GM10847 (cell line): ENCODE data around the gene ECHDC1.

Experiments
- POLR2A ChIP-seq: IDR thresholded peaks from 2 replicates; pipeline ENCODE4 v1.6.1; 2011; ENCODE audit not compliant: insufficient read length; ENCODE audit errors: extremely low read depth

The ECHDC1 gene

DNA sequence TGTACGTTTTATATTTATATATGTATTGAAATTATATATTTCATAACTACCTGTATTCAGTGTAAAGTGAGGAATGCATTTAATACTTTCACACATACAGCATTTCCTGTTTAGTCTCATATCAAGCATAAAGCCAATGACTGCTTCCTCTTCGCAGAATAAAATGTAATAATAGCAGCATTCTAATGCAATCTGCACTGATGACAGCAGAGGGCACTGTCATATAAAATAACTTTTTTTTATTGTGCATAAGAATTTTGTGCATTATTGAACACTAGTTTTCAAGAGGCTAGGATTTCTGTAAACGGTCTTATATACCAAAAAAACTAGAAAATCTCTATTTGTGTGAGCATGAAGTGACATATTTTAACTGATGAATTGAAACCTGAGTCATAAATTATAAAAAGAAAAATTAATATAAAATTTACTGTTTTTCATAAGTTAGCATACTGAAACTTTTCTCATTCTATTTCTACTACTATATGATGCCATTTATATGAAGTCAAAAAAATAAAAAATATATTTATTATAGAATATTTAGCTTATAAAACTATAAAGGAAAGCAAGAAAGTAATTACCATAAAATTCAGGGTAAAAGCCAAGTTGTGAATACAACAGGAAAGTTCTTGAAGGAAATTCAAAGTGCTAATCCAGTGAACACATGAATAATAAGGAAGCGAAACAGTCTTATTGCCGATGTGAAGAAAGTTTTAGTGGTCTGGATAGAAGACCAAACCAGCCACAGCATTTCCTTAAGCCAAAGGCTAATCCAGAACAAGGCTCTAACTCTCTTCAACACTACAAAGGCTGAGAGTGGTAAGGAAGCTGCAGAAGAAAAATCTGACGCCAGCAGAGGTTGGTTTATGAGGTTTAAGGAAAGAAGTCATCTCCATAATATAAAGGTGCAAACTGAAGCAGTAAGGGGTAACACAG, 40.4 kb downstream of the ECHDC1 start:
- no peak for TF ChIP-seq POLR2A

DNA sequence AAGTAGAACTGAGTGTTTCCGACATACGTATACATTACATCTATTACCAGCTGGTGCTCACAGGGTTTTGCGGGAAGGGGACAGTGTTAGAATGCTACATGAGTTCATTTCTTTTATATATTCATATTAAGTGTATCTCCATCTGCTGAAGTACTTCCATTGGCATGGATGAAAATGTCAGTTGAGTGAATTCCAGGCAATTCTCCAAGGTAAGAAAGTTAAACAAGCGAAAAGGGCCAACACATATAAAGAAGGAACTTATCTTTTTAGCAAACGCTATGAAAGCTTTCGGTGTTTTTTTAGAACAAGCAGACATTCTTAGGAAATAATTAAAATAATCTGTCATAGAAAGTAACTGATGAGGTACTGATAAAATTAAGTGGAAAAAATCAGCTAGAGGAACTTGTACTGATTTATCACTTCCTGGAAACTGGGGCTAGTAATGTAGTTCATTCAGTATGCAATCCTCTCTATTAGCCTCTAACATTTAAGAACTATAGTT, 42.2 kb downstream of the ECHDC1 start:
- no peak for TF ChIP-seq POLR2A

DNA sequence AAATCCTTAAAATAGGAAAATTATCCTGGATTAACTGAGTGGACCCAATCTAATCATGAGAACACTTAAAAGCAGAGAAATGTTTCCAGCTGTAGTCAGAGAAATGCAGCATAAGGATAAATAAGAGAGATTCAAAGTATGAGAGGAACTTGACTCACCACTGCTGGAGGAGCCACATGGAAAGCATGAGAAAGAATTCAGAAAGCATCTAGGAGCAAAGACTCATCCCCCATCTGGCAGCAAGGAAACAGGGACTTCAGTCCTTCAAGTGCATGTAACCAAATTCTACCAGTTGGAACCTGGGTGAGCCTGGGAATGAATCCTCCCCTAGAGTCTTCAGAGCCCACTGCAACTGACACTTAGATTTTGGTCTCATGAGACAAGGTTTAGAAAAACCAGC, 43.0 kb downstream of the ECHDC1 start:
- TF ChIP-seq POLR2A, result no peak

DNA sequence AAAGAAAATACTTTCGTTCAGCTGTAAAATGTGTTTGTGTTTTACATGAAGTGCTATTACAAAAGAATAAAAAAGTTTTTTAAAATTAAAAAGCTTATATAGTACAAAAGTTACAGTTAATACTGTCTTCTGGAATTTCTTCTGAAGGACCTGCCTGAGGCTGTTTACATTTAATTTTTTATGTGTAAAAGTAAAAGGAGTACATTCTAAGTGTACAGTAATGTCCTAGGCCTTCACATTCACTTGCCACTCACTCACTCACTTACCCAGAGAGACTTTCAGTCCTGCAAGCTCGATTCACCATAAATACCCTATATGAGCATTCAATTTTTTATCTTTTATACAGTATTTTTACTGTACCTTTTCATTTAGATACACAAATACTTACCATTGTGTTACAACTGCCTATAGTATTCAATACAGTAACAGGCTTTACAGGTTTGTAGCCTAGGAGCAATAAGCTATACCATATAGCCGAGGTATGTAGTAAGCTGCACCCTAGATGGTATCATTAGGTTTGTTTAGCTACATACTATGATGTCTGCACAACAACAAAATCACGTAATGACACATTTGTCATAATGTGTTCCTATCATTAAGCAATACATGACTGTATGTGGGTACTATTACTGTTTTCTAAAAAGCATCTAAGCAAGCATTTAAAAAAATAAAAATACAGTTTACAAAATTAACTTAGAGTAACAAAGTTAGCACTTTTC, 43.7 kb downstream of the ECHDC1 start:
- TF ChIP-seq POLR2A, result no peak

DNA sequence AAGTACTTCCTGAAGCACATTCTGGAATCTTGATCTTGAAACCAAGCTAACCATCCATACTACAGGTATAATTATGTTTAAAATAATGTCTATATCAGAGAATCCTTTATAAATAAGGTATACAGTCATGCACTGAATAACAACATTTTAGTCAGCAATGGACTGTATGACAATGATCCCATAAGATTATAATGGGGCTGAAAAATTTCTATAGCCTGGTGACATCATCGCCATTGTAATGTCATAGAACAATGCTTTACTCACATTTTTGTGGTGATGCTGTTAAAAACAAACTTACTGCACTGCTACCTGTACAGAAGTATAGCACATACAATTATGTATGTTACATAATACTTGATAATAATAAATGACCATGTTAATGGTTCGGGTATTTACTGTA, 44.9 kb downstream of the ECHDC1 start:
- TF ChIP-seq POLR2A, result no peak

DNA sequence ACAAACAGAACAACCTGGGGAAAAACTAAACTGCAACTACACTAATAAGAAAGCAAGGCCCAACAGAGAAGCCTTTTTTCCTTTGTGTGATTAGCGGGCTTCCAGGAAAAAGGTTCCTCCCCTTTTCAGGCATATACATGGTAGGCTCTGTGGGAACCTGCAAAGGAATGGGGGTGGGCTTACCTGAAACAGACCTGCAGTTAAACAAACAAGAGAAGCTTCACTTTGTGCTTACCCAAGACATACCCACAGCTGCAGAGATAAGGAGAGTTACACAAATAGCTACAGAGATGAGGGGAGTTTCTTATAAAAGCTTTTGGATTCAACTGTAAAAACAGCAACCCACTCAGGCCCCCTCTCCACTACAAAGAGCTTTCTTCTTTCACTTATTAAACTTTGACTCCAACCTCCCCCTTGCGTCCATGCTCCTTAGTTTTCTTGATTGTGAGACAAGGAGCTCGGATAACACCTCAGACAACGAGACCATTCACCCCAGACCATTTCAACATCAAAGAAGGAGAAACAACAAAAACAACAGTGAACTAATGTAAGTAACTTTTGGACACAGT, 45.8 kb downstream of the ECHDC1 start:
- no peak for TF ChIP-seq POLR2A

DNA sequence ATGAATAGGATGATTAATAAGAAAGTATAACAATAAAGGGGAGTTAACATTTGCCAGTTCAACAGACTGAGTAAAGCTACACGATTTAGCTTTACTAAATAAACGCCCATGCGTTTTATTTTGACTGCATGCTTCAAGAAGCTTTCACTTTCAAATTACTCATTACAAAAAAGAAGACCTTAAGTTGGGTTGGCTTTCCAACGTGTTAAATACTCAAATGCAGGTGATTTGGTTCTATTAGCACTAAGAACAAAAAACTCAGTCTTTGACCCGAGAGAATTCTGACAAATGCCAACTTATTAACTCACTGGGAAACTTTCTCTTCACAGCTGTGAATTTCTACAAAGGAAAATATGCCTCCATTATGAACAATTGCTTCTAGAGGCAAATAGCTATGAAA, 51.9 kb downstream of the ECHDC1 start:
- TF ChIP-seq POLR2A, result no peak

DNA sequence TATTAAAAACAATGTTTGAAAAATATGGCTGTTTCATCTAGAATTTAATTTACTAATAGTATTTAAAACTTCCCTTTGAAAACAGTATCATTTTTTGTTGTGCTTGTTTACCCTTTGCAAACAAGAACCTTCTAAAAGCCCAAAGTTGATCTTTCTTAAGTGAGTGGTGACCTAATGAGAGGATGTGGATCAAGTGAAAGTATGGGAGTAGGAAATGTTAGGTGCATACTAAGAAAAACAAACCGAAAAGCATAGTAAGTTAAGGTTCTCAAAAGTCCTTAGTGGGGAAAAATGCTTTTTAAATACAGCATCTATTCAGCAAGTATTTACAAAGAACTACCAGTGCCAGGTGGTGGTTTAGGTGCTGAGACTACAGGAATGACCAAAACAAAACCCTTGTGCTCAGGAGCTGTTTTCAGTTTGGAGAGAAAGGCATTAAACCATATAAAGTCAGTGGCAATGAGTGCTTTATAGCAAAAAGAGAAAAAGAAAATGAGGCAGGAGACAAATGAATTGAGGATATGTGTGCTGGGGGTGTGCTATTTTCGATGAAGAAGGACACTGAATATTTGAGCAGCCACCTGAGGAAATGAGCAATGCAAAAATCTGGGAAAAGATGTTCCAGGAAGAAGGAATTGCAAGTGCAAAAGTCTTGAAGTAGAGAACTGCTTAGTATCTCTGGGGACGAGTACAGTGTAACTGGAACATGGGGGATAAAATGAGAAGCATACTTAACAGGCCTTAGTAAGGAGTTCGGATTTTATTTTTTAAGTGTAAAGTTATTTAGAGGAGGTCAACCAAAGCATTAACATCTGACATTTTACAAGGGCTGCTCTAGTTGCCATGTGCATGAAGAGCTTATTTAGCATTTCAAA, 52.8 kb downstream of the ECHDC1 start:
- no peak for TF ChIP-seq POLR2A

DNA sequence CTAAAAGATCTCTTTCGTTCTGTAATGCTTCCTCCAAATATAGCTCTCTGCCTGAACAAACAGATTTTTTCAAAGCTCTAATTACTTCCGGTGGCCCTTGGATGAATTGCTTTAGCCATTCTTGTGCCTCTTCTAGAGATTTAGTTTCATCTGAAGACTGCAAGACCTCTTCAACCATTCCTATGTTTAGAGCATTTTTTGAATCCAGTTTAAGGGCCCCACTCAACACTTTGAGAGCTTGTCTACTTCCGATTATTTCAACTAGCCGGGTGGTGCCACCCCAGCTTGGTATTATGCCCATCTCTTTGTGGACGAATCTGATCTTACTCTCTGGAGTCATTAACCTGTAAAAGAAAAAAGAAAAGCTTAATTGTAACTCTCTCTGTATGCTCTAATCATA, 53.5 kb downstream of the ECHDC1 start:
- no peak for TF ChIP-seq POLR2A

DNA sequence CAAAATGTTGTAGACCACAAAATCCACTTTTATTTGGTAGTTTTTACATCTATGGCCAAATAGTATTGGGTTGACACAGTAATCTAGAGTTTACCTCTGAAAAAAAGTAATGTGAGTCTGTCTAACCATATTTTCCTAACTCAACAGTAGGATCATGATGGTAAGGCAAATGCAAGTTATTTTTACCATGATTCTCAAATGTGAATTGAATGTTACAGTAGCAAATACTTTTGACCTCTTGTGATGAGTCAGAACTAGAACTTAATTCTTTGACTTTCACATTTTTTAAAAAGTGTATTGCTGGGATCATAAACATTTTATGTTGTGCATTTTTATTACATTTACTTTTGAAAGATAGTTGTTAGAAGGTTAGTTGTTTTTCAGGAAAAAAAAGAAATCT, 54.7 kb downstream of the ECHDC1 start:
- TF ChIP-seq POLR2A, result no peak

DNA sequence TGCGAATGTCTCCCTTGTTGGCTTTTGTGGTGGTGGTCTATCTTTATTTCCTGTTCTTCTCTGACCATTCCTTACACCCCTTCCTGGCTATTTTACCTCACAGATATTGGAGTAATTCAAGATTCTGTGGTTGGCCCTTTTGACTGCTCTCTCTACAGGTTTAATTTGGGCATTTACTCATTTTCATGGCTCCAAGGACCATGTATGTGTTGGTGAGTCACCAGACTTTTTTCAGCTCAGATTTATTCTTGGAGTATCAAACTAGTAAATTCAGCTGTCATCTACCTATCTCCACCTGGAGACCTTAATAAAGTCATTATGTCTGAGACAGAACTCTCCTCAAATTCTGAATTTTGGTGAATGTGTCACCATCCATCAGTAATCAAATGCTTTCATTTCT, 61.2 kb downstream of the ECHDC1 start:
- no peak for TF ChIP-seq POLR2A

DNA sequence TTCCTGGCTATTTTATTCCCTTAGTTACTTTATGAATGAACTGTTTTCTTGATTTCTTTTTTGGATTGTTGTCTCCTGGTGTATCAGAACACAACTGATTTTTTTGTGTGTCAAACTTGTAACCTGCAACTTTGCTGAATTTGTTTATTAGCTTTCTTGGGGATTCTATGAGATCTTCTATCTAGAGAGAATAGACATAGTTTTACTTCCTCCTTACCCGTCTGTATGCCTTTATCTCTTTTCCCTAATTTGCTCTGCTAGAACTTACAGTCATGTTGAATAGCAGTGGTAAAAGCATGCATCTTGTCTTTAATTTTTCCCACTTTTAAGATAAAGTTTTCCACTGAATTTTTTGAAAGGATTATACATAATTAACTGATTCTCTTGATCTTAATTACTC, 63.6 kb downstream of the ECHDC1 start:
- TF ChIP-seq POLR2A, result no peak

DNA sequence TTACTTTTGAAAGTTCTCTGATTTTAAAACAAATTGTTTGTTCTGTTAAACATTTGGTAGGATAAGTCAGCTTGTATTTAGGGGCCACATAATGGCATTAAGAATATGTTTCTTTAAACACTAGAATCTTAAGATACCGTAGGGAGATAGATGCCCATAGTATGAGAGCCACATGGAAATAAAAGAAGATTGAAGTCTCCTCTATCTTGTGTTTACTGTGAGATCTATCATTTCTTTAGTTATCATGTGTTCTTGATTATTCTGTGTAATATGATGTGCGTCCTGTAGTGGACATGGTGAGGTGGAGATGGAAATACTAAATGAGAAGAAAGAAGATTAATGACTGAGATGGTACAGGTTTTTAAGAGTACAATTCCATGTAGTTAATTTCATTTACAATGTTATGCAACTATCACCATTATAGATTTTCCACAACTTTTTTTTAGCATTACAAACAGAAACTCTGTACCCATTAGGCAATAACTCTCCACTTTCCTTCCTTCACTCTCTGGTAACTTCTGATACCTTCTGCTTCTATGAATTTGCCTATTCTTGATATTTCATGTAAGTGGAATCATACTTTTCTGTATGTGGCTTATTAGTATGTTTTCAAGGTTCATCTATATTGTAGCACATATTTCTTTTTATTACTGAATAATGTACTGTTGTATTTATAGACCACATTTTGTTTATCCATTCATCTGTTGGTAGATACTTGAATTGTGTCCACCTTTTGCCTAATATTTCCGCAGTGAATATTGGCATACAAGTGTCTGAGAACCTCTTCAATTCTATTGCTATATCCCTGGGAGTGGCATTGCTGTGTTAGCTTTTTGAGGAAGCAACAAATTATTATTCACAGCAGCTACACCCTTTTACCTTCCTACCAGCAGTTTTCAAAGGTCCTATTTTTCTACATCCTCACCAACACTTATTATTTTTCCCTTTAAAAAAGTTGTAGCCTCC, 65.2 kb downstream of the ECHDC1 start:
- no peak for TF ChIP-seq POLR2A

DNA sequence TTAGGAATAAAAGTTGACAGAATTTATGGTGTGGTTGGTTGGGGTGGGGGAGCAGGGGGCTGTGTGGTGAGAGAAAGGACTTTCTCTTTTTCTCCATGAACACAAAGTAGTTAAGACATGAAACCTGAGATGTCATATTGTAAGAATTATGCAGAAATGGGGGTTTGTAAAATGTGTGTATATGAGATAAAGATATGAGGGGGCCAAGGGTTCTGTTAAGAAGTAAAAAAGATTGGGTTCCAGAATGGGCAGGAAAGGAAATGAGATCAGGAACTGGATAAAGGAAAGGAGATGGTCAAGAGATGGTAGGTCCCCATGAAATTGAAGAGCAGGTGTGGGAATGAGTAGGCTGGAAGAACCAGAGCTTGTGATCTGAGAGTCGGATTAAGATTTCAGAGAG, 67.1 kb downstream of the ECHDC1 start:
- TF ChIP-seq POLR2A, result no peak
